Measurements from ENCODE around the gene STK32B. TPM values are rescaled to one million over a fixed set of nuclear protein-coding genes. Genes with fewer than 3 reads are reported as not detected.
"Not testable (repeated sequence)": the region's sequence is repeated elsewhere in the genome, so short reads cannot be mapped to it uniquely, and the experiment has no call there.

Gene STK32B
- total and polyA plus RNA-seq, 8 donors = 0.55 to 6.6 (median 1.6) TPM

- Histone ChIP-seq H3K36me3 (no peaks in the 10 kb centered on the region), H3K27me3 (peaks cover 0 to 2% (median 0%) of the 10 kb centered on the region in 4 donors), H3K4me3 (no peak overlapping the region), H3K4me1 (no peaks in the 10 kb centered on the region), H3K27ac (no peak overlapping the region), H3K9me3 (no peaks in the 10 kb centered on the region)
- 78 to 85% methylated on average over 1 of the region's 1 CpG for WGBS, 2 donors
- no peak for ATAC-seq
- intact Hi-C loops (cut with DNase I) = no loop called here
- DNase-seq = no peak
- FAIRE-seq = no peak
- no peak for TF ChIP-seq CTCF (IDR thresholded peaks at IDR 0.05)
These were observed 196.5 kb downstream of the STK32B start for GRCh38 chr4:5247735-5248134.

GRCh38 chr4:5249727-5250126 lies 198.4 kb downstream of the STK32B start:
- TF ChIP-seq CTCF (IDR thresholded peaks at IDR 0.05) = no peak
- ATAC-seq (no peak), FAIRE-seq (no peak), DNase-seq (no peak)
- 60 to 69% methylated on average over 2 of the region's 2 CpGs for WGBS, 2 donors
- Histone ChIP-seq H3K9me3 (no peaks in the 10 kb centered on the region), H3K27ac (no peak overlapping the region), H3K4me1 (no peaks in the 10 kb centered on the region), H3K27me3 (peaks cover 0 to 4% (median 0%) of the 10 kb centered on the region in 4 donors), H3K4me3 (no peak overlapping the region), H3K36me3 (no peaks in the 10 kb centered on the region)
- intact Hi-C loops (cut with DNase I) = no loop called here

- H3K4me3 ChIP-seq; FAIRE-seq; H3K36me3 ChIP-seq; H3K27me3 ChIP-seq; H3K4me1 ChIP-seq; DNase-seq; ATAC-seq; H3K9me3 ChIP-seq; H3K27ac ChIP-seq; intact Hi-C loops (cut with DNase I): not testable (repeated sequence)
- 67 to 79% methylated on average over 5 of the region's 5 CpGs for WGBS, 2 donors
These were observed 199.3 kb downstream of the STK32B start for GRCh38 chr4:5250536-5250935.

- peaks cover 0 to 4% (median 0%) of the 10 kb centered on the region in 4 donors for H3K27me3 ChIP-seq
- H3K27ac ChIP-seq = no peak overlapping the region
- H3K4me1 ChIP-seq = no peaks in the 10 kb centered on the region
- intact Hi-C loops (cut with DNase I) = no loop called here
- DNase-seq = no peak
- H3K4me3 ChIP-seq = no peak overlapping the region
- H3K36me3 ChIP-seq = no peaks in the 10 kb centered on the region
- H3K9me3 ChIP-seq = no peaks in the 10 kb centered on the region
- no peak for ATAC-seq
- WGBS, 2 donors = 65 to 78% methylated on average over 4 of the region's 4 CpGs
- TF ChIP-seq CTCF (IDR thresholded peaks at IDR 0.05) = no peak
- FAIRE-seq = no peak
These were observed 205.1 kb downstream of the STK32B start for GRCh38 chr4:5256421-5256820.

GRCh38 chr4:5257086-5257485 lies 205.8 kb downstream of the STK32B start:
- 62 to 76% methylated on average over 2 of the region's 2 CpGs for WGBS, 2 donors
- Histone ChIP-seq H3K4me3 (no peak overlapping the region), H3K27ac (no peak overlapping the region), H3K27me3 (peaks cover 0 to 4% (median 0%) of the 10 kb centered on the region in 4 donors), H3K4me1 (no peaks in the 10 kb centered on the region), H3K36me3 (no peaks in the 10 kb centered on the region), H3K9me3 (no peaks in the 10 kb centered on the region)
- DNase-seq = no peak
- no peak for TF ChIP-seq CTCF (IDR thresholded peaks at IDR 0.05)
- FAIRE-seq = no peak
- no peak for ATAC-seq
- intact Hi-C loops (cut with DNase I) = no loop called here
